SKM-1 treated with dmso at 0.1 percent for 144 hours (cell line): ENCODE measurements around the gene ITK.
"Not testable (repeated sequence)": the region's sequence is repeated elsewhere in the genome, so short reads cannot be mapped to it uniquely, and the experiment has no call there.

Experiments
- DNase-seq: peaks from one replicate; lab custom pipeline; 2025; ENCODE audit not compliant: unreplicated experiment; lab: John Stamatoyannopoulos, UW

ITK gene

DNA sequence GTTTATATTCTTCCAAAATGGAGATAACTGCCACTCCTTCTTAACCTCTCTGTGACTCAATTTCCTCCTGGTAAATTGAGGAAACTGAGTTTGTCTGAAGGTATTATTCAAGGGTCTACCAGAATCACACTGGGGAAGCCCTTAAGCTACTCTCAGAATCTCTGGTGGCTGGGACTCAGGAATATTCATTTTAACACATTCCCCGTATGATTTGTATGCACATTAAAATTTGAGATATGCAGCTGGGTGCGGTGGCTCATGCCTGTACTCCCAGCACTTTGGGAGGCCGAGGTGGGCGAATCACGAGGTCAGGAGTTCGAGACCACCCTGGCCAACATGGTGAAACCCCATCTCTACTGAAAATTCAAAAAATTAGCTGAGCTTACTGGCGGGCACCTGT lies 64.1 kb downstream of the ITK start:
- not testable (repeated sequence) for DNase-seq

- no peak for DNase-seq
Observed at GRCh38 chr5:157245476-157245875, 64.8 kb downstream of the ITK start.

DNA sequence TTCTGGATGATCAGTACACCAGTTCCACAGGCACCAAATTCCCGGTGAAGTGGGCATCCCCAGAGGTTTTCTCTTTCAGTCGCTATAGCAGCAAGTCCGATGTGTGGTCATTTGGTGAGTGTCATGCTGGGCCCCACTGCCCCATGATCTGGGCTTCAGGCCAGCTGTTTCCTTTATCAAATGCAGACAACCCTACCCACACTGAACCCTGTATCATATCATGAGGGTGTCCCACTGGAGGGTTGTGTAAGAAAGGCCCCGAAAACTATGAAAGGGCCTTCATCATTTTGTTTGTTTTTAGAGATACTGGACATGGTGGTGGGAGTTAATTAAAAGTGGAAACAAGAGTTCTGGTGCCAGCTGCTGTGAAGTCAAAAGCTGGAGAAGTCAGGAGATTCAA lies 65.2 kb downstream of the ITK start:
- no peak for DNase-seq

GRCh38 chr5:157247267-157247666 lies 66.6 kb downstream of the ITK start:
- no peak for DNase-seq

DNA sequence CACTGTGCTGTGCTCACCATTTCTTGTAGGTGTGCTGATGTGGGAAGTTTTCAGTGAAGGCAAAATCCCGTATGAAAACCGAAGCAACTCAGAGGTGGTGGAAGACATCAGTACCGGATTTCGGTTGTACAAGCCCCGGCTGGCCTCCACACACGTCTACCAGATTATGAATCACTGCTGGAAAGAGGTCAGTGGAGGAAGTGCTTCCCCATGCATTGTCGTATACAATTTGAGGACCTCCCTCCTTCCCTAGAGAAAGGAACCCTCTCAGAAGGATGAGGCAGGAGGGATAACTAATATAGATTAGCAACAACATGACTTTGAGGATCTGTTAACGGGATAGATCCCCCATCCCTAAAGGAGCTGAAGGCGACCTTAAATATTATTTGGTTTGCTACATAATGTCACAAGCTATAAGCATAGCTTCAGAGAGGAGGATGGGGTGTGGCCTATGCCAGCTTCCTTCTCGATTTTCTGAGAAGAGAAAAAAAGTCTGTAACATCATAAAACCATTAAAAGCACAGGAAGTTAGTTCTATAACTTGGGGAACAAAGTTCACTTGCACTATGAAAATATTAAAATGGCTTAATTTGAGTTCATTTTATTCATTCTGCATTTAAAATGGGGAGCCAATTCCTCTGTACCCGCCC lies 68.3 kb downstream of the ITK start:
- no peak for DNase-seq

- DNase-seq, result no peak
Observed at GRCh38 chr5:157252711-157253465, 72.2 kb downstream of the ITK start.

GRCh38 chr5:157253547-157253946 lies 72.9 kb downstream of the ITK start:
- DNase-seq, result peak; percentile 64

- no peak for DNase-seq
Observed at GRCh38 chr5:157258450-157258849, 77.8 kb downstream of the ITK start.

- no peak for DNase-seq
Observed at GRCh38 chr5:157259699-157260098, 79.1 kb downstream of the ITK start.

DNA sequence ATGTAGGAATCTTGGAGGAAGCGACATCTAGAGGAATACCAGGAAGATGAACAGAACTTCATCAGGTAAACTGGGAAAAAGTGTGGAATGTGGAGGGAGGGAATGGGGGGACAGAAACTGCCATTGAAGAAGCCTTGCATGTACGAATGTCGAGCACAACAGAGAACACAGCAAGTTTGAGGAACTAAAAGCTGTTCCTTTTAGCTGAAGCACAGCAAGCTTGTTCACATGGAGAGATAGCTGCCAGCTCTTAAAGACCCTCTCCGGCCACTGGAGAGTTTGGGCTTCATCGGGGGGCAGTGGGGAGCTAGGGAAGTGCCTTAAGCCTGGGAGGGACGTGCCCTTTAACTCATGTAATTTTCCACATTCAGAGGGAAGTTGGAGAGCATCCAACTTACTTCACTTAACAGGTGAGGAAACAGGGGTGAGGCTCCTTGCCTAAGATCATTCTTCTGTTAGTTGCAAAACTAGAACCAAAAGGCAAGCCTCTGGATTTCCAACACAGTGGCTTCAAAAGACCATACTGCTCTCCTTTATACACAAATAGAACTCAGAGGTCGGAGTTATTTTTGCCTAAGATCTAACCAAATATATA lies 83.0 kb downstream of the ITK start:
- peak; percentile 60 for DNase-seq

DNA sequence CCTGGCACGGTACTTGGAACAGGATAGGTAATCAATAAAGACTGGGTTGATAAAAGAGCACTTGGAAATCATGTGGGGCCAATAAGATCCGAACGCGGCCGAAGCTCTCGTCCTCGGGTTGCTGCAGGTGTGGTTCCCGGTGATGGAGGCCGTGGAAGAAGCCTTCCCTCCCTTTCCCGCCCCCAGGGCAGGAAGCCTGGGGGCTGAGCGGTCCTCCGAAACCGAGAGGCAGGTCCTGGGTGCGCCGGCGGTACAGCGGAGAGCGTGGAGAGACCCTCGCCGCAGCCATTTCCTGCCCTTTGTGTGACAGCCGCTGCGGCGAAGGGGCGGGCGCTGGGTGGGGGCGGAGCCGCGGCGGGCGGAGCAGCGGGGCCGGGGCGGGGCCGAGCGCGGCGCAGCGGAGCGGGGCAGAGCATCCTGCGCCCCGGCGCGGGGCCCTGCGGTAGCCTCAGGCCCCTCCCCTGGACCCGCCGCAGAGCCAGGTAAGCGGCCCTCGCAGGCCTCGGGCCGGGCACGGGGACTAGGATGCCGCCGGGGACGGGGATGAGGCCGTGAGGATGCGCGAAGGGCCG lies 85.2 kb downstream of the ITK start, which contains the start of gene CYFIP2:
Gene CYFIP2, plus strand, starts transcription at position 410 of the 572 bp plus-strand sequence. CDS start 19,239 bp downstream, outside the sequence.
- DNase-seq, result peak; percentile 54

- DNase-seq, result no peak
Observed at GRCh38 chr5:157266286-157267007, 85.8 kb downstream of the ITK start.

GRCh38 chr5:157267025-157267424 lies 86.4 kb downstream of the ITK start:
- no peak for DNase-seq

DNA sequence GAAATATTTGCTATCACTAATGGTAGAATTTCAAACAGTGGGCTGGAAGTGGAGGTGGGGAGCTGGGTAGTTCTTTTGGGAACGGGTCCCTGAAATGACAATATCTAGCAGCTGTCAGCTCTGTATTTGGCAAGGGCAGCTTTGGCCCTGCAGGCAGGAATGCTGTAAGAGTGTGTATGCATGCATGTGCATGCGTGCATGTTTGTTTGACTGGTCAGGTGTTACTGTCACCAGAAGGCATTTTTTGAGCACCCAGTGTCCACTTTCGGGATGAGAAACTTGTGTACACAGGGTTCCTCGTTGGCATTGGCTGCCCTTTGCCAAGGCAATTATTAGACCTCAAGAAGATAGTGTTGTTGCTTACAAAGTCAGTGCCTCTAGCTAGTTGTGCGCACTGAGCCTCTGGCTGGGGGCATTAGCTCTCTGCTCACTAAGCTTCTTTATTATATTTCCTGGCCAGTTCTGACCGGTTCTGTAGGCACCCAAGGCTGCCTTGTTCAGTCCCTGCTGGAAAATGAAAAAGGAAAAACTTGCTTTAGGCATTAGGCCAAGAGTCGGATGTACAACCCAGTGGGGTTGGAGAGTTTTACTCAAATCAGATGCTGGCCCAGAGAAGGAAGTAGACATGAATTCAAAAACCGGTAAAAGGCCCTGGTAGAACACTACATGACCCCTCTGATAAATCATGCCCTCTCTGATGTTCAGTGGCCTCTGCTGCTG lies 87.3 kb downstream of the ITK start:
- no peak for DNase-seq

GRCh38 chr5:157269165-157269671 lies 88.6 kb downstream of the ITK start:
- DNase-seq, result peak; percentile 86

DNA sequence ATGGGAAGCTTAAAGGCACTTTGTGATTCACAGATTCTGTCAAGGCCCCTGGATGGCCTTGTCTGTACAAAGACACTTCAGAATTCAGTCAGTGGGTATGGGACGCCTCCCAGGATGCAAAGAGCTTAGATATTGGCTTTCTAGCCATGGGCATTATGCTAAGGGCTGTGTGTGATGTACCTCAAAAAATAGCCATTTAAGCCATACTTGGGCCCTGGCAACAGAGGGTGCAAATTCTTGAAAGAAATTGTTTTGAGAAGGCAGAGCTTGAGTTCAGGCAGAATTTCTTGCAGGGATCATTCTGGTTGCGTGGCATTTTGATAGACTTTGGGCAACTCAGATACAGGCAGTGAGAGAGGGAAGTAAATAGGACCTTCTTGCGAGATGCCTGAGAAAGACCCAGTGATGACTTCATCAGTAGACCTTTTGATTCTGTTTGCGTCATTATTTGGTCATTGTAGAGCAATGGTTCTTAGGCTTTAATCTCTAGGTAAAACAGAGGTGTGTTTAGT lies 89.2 kb downstream of the ITK start:
- DNase-seq, result peak; percentile 46

- no peak for DNase-seq
Observed at GRCh38 chr5:157270771-157271170, 90.1 kb downstream of the ITK start.

GRCh38 chr5:157271740-157272271 lies 91.2 kb downstream of the ITK start:
- DNase-seq, result peak; percentile 78

- DNase-seq, result peak; percentile 86
Observed at GRCh38 chr5:157273131-157273556, 92.5 kb downstream of the ITK start.

GRCh38 chr5:157275403-157275802 lies 94.8 kb downstream of the ITK start:
- no peak for DNase-seq
